DMS 273 (cell line): Measurements from ENCODE around the gene TSC22D3.
A peak's percentile ranks its signal among the peaks of the same experiment; 100 is the strongest.

Experiments used
- DNase-seq: peaks from one replicate; lab custom pipeline; 2025; ENCODE audit not compliant: unreplicated experiment; lab: John Stamatoyannopoulos, UW

The TSC22D3 gene

GRCh38 chrX:107730991-107731766 is 44.4 kb downstream of the TSC22D3 start:
- DNase-seq, result no peak

- no peak for DNase-seq
Observed at GRCh38 chrX:107730298-107730655, 45.3 kb downstream of the TSC22D3 start.

GRCh38 chrX:107729558-107730297 is 45.9 kb downstream of the TSC22D3 start:
- peak; percentile 69 for DNase-seq

- DNase-seq, result peak; percentile 43
Observed at GRCh38 chrX:107728371-107729099, 47.1 kb downstream of the TSC22D3 start.

- DNase-seq, result peak; percentile 21
Observed at GRCh38 chrX:107726816-107727534, 48.6 kb downstream of the TSC22D3 start.

GRCh38 chrX:107725761-107726555 is 49.6 kb downstream of the TSC22D3 start:
- no peak for DNase-seq

GRCh38 chrX:107724653-107725052 is 50.9 kb downstream of the TSC22D3 start:
- DNase-seq, result no peak

- no peak for DNase-seq
Observed at GRCh38 chrX:107723511-107723910, 52.1 kb downstream of the TSC22D3 start.

- DNase-seq, result no peak
Observed at GRCh38 chrX:107721966-107722707, 53.5 kb downstream of the TSC22D3 start.

GRCh38 chrX:107721318-107721717 is 54.3 kb downstream of the TSC22D3 start:
- DNase-seq, result no peak

GRCh38 chrX:107718156-107718621 is 57.4 kb downstream of the TSC22D3 start:
- DNase-seq, result peak; percentile 93

GRCh38 chrX:107716816-107717700 is 58.5 kb downstream of the TSC22D3 start:
- DNase-seq, result peak; percentile 67

- peak; percentile 57 for DNase-seq
Observed at GRCh38 chrX:107716118-107716684, 59.4 kb downstream of the TSC22D3 start.

GRCh38 chrX:107715331-107716117 is 60.1 kb downstream of the TSC22D3 start:
- no peak for DNase-seq

GRCh38 chrX:107714206-107714891 is 61.2 kb downstream of the TSC22D3 start:
- DNase-seq, result peak; percentile 39

- DNase-seq, result no peak
Observed at GRCh38 chrX:107713543-107714205, 61.9 kb downstream of the TSC22D3 start.
